Esophagus muscularis mucosa (tissue), 3 donors: ENCODE measurements around the gene GAS7.

Experiments used
- CTCF ChIP-seq, 3 experiments: fragments of 200-600 bp in 2 of 3; fragments of 450-650 bp in 1 of 3; sonication (generic) in 2 of 3; IDR thresholded peaks; one replicate each; pipeline ENCODE4 v1.5.1; 2017 to 2019; ENCODE audit warnings: antibody characterized with exemption in 3 of 3, mild to moderate bottlenecking in 2 of 3, moderate library complexity in 1 of 3
- POLR2A ChIP-seq: fragments of 450-650 bp; IDR thresholded peaks from one replicate; pipeline ENCODE4 v1.6.1; 2017; ENCODE audit warnings: antibody characterized with exemption, moderate library complexity, mild to moderate bottlenecking, low read depth
- POLR2AphosphoS5 ChIP-seq, 2 donors: sonication (generic); formaldehyde crosslinking; IDR thresholded peaks; one replicate each; pipeline ENCODE4 v1.6.1; 2017; ENCODE audit warnings: antibody characterized with exemption in 2 of 2

DNA sequence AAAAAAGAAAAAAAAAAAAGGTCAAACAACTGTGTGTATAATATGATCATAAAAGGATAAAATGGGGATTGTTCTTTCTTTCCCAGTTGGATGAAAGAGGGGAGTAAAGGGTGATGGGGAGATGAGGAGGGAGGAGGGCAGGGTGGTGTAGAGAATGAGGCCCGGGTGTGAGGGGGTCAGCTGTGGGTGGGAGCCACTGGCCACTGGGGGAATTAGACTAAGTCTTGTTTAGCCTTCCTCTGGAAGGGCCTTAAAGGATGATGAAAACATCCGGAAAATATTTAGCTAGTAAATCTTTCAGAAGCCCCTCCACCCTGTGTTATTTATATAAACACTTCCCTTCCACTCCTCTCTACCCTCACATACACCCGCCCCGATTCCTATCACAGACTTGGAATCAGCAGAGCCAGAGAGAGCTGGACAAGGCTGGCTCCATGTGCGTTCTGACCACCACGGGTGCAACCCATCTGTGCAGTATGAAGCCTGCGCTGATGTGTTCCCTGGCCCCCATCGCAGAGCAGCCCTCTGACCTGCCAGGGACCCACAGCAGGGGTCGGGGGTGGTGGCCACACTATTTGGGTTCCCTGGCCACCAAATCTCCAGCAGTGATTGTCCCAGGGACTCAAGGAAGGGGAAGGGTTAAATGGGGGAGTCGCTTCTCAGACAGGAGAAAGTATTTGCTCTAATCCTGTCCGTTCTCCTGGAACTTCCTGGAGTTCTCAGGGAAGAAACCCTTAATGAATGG, 72.7 kb downstream of the GAS7 start:
- TF ChIP-seq CTCF (IDR thresholded peaks at IDR 0.05) (no peak), POLR2AphosphoS5 (IDR thresholded peaks at IDR 0.05) (no peak), POLR2A (no peak)
